ENCODE measurements around the gene TLE4.

Gene TLE4

DNA sequence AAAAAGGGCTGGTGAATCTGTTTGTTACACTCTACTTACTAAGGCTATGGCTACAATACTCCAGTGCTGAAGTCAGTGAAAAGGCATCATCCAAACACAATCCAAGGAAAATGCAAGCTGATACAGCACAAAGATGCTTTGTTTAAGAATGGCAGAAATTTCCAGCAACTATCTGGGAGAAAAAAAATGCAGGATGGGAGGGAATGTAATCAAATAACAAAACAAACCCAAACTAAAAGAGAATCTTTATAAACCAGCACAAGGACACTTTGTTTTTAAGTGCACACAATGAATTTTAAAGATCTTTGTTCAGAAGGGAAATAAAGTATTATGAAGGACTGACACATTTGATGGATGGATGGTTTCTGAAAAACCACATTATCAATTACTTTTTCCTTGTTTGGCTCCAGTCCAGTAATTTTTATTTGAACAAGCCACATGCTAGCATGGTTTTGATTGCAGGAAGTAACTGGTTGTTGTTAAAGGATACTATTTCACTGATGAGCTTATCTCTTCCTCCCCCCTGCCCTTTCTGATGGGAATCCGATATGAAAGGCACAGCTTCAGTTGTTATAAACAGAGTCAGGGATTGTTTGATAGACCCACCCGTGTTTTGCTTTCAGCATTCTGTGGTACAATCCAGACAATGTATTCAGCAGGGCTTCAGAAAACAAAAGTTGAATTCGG lies 12.1 kb upstream of the TLE4 start:
- TF ChIP-seq, protein P1, sequence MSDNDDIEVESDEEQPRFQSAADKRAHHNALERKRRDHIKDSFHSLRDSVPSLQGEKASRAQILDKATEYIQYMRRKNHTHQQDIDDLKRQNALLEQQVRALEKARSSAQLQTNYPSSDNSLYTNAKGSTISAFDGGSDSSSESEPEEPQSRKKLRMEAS (IDR thresholded peaks at IDR 0.05; ENCODE audit: low read depth, low read length): no peak
- TF ChIP-seq CTCF (IDR thresholded peaks at IDR 0.05; ENCODE audit: low read depth, low read length): no peak
- TF ChIP-seq POLR2A (IDR thresholded peaks at IDR 0.05; ENCODE audit: extremely low read depth, insufficient read length): no peak
- TF ChIP-seq MYC (IDR thresholded peaks at IDR 0.05; ENCODE audit: low read depth, low read length): no peak
- no peak for DNase-seq (ENCODE audit: low read depth)
- H3K4me3 ChIP-seq (ENCODE audit: low read depth, low read length): no peak overlapping the region

DNA sequence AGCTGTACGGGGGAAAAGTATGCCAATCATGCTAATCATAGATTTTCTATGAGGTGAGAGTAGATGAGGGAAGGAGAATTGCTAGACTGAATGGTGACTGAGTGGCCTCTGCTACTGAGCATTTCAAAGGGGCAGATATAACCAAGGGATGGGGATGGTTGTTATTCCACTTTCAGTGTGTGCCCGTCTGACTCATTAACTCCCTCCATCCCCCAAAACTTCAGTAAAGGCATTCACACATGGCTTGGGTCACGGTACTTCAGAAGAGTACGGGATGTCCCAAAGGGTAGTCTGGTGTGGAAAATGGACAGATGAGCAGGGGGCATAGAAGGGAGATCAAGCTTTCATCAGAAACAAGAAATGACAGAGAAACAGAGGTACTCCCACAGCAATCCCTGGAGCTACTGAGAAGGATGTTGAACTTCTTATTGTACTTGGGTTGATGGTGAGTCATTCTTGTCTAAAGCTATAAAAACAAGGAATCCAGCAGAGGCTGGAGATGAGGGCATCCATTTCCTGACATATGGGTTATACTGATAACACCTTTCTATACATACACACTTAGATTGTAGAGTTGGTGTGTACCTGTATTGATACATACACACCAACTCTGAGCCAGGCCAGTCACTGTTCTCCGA lies 8.9 kb upstream of the TLE4 start:
- no peak overlapping the region for H3K4me3 ChIP-seq (ENCODE audit: low read depth, low read length)
- TF ChIP-seq MYC (IDR thresholded peaks at IDR 0.05; ENCODE audit: low read depth, low read length): no peak
- TF ChIP-seq CTCF (IDR thresholded peaks at IDR 0.05; ENCODE audit: low read depth, low read length): no peak
- no peak for TF ChIP-seq POLR2A (IDR thresholded peaks at IDR 0.05; ENCODE audit: extremely low read depth, insufficient read length)
- TF ChIP-seq, protein P1 (IDR thresholded peaks at IDR 0.05; ENCODE audit: low read depth, low read length): no peak
- DNase-seq (ENCODE audit: low read depth): no peak

DNA sequence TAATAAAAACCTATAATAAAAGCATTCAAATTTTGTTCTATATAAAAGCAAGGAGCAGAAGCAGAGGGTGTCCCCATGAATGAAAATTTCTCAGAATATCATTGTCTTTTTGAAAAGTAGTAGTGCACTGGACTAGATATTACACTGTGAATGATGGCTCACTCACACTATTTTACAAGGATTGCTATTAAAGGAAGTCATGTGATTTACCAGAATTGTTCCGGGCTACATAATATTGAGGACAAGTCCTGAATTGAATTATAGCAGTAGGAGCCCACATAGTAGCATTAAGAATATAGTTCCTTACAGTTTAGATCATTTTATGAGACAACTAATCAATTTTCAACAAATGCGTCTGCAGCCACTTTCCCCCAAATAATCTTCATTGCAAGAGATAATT lies 7.7 kb upstream of the TLE4 start:
- no peak overlapping the region for H3K4me3 ChIP-seq (ENCODE audit: low read depth, low read length)
- no peak for TF ChIP-seq MYC (IDR thresholded peaks at IDR 0.05; ENCODE audit: low read depth, low read length)
- no peak for TF ChIP-seq CTCF (IDR thresholded peaks at IDR 0.05; ENCODE audit: low read depth, low read length)
- TF ChIP-seq, protein P1 (IDR thresholded peaks at IDR 0.05; ENCODE audit: low read depth, low read length): no peak
- no peak for TF ChIP-seq POLR2A (IDR thresholded peaks at IDR 0.05; ENCODE audit: extremely low read depth, insufficient read length)

DNA sequence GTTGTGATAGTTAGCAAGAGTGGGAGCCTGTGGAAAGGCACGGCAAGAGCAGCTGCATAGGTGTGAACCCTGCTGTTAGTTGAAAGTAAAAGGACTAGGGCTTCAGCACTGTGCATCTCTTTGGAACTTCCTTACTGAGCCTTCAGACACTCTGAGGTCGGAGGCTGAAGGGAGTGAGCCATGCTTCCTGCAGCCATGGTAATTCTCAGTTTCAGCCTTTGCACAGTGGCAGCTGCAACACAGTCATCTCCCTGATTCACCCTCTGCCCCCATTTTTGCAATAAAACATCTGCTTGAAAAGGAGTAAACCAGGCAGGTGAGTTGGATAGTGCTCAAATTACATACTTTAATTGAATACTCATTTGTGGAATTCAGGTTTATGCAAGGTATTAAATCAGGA lies 6.5 kb upstream of the TLE4 start:
- TF ChIP-seq POLR2A (IDR thresholded peaks at IDR 0.05; ENCODE audit: extremely low read depth, insufficient read length): no peak
- no peak for TF ChIP-seq MYC (IDR thresholded peaks at IDR 0.05; ENCODE audit: low read depth, low read length)
- TF ChIP-seq, protein P1 (IDR thresholded peaks at IDR 0.05; ENCODE audit: low read depth, low read length): no peak
- H3K4me3 ChIP-seq (ENCODE audit: low read depth, low read length): no peak overlapping the region
- DNase-seq (ENCODE audit: low read depth): no peak

More for the DNA sequence above, 7.7 kb upstream of the TLE4 start:
- DNase-seq (ENCODE audit: low read depth): no peak

DNA sequence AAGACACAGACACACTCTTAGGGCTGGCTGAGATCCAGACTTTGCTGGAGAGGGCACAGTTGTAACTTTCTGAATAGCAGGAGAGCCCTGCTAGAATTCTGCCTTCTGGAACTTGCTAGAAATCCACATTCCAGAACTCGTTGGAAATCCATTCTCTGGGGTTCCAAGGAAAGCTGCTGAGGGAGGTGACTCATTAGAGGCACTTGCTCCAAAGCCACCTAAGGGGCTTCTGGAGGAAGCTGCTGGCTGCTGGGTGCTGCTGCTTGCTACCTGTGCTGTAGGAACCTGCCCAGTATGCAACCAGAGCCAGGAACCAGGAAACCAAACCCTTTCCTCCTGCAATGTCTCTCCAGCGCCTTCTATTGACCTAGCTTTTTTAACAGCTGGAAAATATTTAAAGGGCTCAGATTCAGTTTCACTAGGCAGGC lies 4.1 kb upstream of the TLE4 start:
- TF ChIP-seq, protein P1 (IDR thresholded peaks at IDR 0.05; ENCODE audit: low read depth, low read length): no peak
- TF ChIP-seq CTCF (IDR thresholded peaks at IDR 0.05; ENCODE audit: low read depth, low read length) (peak; percentile 12), POLR2A (IDR thresholded peaks at IDR 0.05; ENCODE audit: extremely low read depth, insufficient read length) (no peak), MYC (IDR thresholded peaks at IDR 0.05; ENCODE audit: low read depth, low read length) (no peak)
- DNase-seq (ENCODE audit: low read depth): no peak
- no peak overlapping the region for H3K4me3 ChIP-seq (ENCODE audit: low read depth, low read length)
